NB4 (cell line): ENCODE measurements around the gene UTP18.

Experiments
- MYC ChIP-seq: IDR thresholded peaks from 2 replicates; pipeline ENCODE4 v1.6.1; 2011; ENCODE audit warnings: low read depth, low read length
- POLR2A ChIP-seq: IDR thresholded peaks from 2 replicates; pipeline ENCODE4 v1.6.1; 2011; ENCODE audit warnings: mild to moderate bottlenecking; ENCODE audit not compliant: insufficient read length; ENCODE audit errors: extremely low read depth
- TF ChIP-seq, protein P1 (sequence below): IDR thresholded peaks from one replicate; pipeline ENCODE4 v1.5.1; 2012; ENCODE audit warnings: low read depth, low read length

DNA sequence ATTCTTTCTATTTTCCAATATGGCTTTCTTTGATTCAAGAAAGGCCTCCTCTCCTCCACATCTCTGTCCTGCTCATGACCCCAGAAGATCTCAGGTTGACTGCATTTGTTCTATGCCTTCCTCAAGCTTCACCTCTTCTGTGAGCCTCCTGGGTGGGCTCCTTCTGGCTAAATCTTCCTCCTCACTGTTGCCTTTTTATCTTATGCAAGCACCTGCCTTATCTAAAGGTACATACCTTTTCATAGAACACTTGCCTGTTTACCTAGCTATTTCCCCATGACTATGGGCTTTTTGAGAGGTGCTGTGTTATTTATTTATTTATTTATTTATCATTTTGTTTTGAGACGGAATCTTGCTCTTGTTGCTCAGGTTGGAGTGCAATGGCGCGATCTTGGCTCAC is 81.1 kb downstream of the UTP18 start:
- TF ChIP-seq, protein P1, sequence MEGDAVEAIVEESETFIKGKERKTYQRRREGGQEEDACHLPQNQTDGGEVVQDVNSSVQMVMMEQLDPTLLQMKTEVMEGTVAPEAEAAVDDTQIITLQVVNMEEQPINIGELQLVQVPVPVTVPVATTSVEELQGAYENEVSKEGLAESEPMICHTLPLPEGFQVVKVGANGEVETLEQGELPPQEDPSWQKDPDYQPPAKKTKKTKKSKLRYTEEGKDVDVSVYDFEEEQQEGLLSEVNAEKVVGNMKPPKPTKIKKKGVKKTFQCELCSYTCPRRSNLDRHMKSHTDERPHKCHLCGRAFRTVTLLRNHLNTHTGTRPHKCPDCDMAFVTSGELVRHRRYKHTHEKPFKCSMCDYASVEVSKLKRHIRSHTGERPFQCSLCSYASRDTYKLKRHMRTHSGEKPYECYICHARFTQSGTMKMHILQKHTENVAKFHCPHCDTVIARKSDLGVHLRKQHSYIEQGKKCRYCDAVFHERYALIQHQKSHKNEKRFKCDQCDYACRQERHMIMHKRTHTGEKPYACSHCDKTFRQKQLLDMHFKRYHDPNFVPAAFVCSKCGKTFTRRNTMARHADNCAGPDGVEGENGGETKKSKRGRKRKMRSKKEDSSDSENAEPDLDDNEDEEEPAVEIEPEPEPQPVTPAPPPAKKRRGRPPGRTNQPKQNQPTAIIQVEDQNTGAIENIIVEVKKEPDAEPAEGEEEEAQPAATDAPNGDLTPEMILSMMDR: no peak
- TF ChIP-seq POLR2A (no peak), MYC (no peak)
